GM19438 (cell line): ENCODE measurements around the gene FHIT.

Source experiments
- ATAC-seq: cut with Tn5 transposase; IDR thresholded peaks from one replicate; pipeline ENCODE4 v1.9.1; 2021; ENCODE audit warnings: low read depth; ENCODE audit not compliant: unreplicated experiment

FHIT gene

DNA sequence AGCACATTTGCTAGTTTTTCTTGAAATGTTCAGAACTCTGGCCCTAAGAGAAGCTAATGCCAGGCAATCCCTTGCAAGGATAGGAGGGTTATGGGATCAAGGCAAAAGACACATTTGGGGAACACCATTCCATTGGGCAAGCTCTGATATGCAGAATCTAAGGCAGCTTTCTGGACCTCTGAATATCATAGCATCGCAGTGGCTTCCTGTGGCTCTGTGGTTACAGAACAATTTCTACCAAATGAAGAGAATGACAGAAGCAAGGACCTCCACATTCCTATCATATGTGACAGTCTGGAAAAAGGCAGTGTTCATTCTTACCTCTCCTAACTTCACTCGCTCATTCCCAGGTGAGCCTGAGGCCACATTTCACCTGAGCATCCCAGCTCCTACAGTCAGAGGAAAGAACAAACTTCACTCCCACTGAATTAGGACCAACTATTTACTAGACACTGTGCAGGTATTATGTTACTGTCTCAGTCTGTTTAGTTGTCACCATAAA lies 1365.3 kb downstream of the FHIT start:
- ATAC-seq = no peak

DNA sequence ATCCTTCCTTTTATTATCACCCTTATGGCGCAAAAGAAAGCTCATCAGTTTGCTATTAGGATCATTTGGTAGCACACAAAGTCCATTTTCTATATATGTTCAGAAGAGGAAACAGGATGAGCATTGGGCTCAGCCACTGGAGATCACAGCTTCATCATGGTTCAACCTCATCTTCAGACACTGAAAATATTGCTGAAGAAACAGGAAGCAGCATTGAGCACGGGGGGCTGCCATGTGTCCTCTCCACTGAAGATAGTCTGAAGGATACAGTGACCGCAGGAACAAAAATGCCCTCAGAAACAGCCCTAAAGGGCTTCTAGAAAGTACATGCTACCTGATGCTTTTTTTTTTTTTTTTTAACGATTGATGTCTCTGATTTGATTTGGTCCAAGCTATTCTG lies 1366.2 kb downstream of the FHIT start:
- ATAC-seq = no peak

- ATAC-seq = no peak
Observed at GRCh38 chr3:59884409-59884808, 1366.8 kb downstream of the FHIT start.

- ATAC-seq = no peak
Observed at GRCh38 chr3:59882746-59883145, 1368.5 kb downstream of the FHIT start.

GRCh38 chr3:59880717-59881116 lies 1370.5 kb downstream of the FHIT start:
- no peak for ATAC-seq

DNA sequence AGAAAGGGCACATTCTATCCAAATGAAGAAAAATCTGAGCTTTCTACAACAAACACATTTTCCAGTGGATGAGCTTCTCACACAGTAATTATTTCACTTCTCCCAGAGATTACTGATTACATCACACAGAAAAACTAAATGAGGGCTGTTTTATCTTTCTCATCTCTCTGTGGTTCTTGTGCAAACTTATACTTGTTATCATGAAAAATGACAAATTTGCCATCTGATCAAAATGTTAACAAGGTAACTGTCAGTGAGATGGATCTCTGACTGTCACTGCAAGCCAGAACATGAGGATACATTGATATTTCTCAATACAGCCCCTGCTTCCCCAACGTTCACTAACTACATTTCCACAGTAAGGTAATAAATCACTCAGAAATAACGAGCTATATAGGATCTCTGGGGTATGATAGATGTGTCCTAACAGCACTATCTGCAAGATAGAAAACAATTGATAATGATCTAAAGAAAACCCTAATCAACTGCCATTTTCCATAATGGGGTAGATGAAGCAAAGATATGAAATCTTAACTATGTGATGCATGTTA lies 1372.1 kb downstream of the FHIT start:
- ATAC-seq = no peak

DNA sequence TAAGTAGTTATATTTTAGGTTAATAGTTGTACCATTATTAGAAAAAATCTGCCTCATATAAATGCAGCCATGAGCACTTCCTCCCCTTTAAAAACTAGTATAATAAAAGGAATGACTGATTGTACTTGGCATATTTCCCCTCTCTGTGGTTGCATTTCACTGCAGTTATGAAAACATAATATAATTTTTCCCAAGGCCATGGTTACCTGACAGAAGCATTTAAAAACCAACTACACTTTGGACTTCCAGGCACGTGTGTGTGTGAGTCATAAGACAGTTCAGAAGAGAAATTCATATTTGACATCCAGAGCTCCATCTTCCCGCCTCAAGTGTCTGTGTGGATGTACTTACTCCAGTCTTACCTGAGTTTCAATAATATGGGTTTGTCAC lies 1373.2 kb downstream of the FHIT start:
- ATAC-seq = no peak

GRCh38 chr3:59877263-59878037 lies 1373.8 kb downstream of the FHIT start:
- ATAC-seq = no peak

DNA sequence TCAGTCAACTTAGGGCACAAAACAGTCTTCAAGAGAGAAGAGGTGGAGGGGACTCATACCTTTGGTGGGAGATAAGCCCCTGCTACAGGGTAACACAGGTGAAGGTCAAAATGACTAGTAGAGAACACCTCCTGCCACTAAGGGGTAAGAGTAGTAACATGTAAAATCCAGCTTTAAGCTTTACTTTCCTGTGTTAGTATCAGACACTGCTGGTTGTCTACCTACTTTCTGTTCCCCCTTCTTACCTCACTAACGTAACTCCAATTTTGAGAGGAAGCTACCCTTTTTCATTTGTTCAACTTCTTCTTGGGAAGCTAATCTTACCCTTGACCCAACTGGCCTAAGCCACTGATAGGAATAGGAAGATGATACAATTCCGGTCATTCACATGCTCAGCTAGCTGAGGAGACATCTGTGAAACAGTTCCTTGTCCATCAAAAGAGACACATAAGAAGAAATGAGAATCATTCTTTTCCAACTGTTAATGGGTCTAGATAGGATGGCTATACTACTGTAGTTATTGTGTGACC lies 1374.7 kb downstream of the FHIT start:
- no peak for ATAC-seq

GRCh38 chr3:59873576-59874230 lies 1377.5 kb downstream of the FHIT start:
- ATAC-seq = no peak

DNA sequence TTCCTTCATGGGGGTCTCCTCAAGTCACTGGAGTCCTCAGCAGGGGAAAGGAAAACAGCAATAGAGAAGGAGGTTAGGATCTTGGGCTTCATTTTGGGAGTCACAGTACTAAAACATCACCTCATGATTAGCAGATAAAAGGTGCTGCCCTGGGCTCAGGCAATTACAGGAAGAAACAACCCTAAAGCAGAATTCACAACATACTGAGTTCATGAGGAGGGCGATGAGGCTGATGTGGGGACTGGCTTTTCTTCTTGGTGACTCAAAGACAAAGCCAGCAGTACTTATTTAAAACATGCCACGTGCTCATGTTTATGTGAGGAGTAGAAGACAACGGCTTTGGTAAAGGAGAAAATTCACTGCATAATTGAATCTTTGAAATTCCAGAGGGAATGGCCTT lies 1379.1 kb downstream of the FHIT start:
- ATAC-seq = no peak

DNA sequence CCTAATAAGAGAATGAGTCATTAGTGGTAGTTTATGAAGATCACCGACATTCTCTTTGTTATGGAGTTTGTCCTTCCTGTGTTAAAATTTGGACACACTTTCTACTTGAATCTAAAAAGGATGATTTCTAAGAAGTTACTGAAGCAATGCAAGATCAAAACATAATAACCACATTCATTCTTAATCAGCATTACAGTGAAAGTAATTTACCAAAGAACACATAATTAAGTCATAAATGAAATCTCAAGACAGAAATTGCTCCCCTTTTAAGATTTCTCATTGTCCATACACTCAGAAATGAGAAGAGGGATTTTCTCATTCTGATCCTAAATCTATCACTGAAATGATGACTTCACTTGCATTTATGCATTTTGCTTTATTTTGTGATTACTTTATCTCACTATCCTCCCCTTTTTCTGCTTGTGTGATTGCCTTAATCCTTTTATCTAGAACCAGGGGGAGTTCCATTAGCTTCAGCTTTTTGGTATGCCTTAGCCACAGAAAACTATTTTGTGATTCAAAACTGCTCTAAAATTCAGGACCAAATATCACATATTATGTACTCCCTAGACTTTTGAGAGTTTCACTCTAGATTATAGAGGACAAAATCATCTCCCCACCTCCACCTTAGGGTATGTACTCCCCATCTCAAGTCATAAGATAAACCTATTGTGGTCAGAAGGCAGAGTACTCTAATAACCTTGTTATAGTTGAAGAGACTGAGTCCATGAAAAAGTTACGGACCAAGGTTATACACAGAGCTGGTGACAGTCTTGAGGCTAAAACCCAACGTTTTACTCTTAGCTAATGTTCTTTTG lies 1383.9 kb downstream of the FHIT start:
- ATAC-seq = no peak

DNA sequence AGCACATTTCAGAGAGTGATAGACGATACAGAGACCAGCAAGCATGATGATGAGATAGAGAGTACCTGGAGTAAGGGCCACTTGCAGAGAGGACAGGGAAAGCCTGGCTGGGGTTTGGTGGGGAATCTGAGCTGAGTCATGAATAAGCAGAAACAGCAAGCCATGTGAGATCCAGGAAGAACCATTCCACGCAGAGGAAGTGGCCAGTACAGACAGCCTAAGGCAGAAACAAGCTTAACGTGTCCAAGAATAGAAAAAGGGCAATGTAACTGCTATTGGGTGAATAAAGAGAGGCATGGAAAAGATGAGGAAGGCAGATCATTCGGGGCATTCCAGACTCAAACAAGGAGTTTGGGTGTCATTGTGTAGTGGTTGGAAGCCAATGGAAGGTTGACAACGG lies 1385.2 kb downstream of the FHIT start:
- ATAC-seq = no peak

GRCh38 chr3:59865351-59865750 lies 1385.9 kb downstream of the FHIT start:
- ATAC-seq = no peak

- no peak for ATAC-seq
Observed at GRCh38 chr3:59862686-59863085, 1388.6 kb downstream of the FHIT start.

- peak; percentile 99 for ATAC-seq
Observed at GRCh38 chr3:59857589-59858346, 1393.5 kb downstream of the FHIT start.

- ATAC-seq = no peak
Observed at GRCh38 chr3:59856934-59857460, 1394.3 kb downstream of the FHIT start.

DNA sequence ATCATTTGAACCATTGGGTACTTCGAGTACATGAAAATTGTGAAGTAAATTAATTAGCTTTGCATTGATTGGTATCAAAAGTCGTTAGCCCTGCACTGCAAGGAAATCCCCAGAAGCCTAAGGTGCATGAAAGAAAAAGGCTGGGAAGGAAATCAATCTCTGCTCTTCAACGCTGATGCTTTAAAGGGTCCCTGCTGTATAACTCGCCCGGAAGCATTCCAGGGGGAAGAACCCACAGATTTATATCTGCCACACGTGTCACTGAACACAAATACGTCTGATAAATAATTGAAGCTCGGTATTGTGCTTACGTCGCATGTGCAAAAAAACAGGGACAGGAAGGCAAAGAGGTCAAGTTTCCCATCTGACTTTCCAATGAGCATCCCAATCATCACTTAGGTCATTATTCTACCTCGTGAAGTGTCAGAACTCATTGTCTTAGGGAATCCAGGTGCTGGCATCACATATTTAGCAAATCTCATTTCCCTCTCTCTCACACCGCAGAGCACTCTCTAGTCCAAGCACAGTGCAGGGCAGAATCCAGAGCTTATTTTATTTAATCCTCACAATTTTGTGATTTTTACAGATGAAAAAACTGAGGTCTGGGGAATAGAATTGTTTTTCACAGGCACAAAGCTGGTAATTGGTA lies 1397.1 kb downstream of the FHIT start:
- no peak for ATAC-seq

- no peak for ATAC-seq
Observed at GRCh38 chr3:59850417-59850816, 1400.8 kb downstream of the FHIT start.
